Measurements from ENCODE around the gene AP3M1.
"Not testable (repeated sequence)": the region's sequence is repeated elsewhere in the genome, so short reads cannot be mapped to it uniquely, and the experiment has no call there.

AP3M1 gene

GRCh38 chr10:74150204-74150989 is at the start of gene AP3M1:
TSS of gene AP3M1 (minus strand) at chr10:74150828. CDS start at chr10:74138379, 12,449 bp downstream.
- DNase-seq: peak; percentile 100

- DNase-seq: no peak
Observed at GRCh38 chr10:74199315-74199714, 48.7 kb upstream of the AP3M1 start.

- no peak for DNase-seq
Observed at GRCh38 chr10:74194999-74195398, 44.4 kb upstream of the AP3M1 start.

- no peak for DNase-seq
Observed at GRCh38 chr10:74194545-74194944, 43.9 kb upstream of the AP3M1 start.

- no peak for DNase-seq
Observed at GRCh38 chr10:74190494-74190893, 39.9 kb upstream of the AP3M1 start.

GRCh38 chr10:74189999-74190421 is 39.4 kb upstream of the AP3M1 start:
- DNase-seq: no peak

GRCh38 chr10:74188617-74189016 is 38.0 kb upstream of the AP3M1 start:
- DNase-seq: not testable (repeated sequence)

- no peak for DNase-seq
Observed at GRCh38 chr10:74187237-74187636, 36.6 kb upstream of the AP3M1 start.

GRCh38 chr10:74186678-74187077 is 36.0 kb upstream of the AP3M1 start:
- no peak for DNase-seq

GRCh38 chr10:74179111-74179710 is 28.6 kb upstream of the AP3M1 start:
- DNase-seq: no peak

GRCh38 chr10:74178042-74178791 is 27.6 kb upstream of the AP3M1 start:
- no peak for DNase-seq

- DNase-seq: no peak
Observed at GRCh38 chr10:74177140-74177677, 26.6 kb upstream of the AP3M1 start.

- peak; percentile 97 for DNase-seq
Observed at GRCh38 chr10:74176380-74177139, 25.9 kb upstream of the AP3M1 start.

GRCh38 chr10:74175510-74176379 is 25.1 kb upstream of the AP3M1 start:
- no peak for DNase-seq

GRCh38 chr10:74174521-74174920 is 23.9 kb upstream of the AP3M1 start:
- DNase-seq: no peak

GRCh38 chr10:74171625-74172024 is 21.0 kb upstream of the AP3M1 start:
- no peak for DNase-seq

- DNase-seq: no peak
Observed at GRCh38 chr10:74167443-74167842, 16.8 kb upstream of the AP3M1 start.

- DNase-seq: no peak
Observed at GRCh38 chr10:74165530-74165901, 14.9 kb upstream of the AP3M1 start.

- DNase-seq: no peak
Observed at GRCh38 chr10:74164716-74165529, 14.3 kb upstream of the AP3M1 start.

- no peak for DNase-seq
Observed at GRCh38 chr10:74163319-74164068, 12.9 kb upstream of the AP3M1 start.
